K562 (cell line): ENCODE data around the gene GRIA3. TPM values are rescaled to one million over a fixed set of nuclear protein-coding genes. Genes with fewer than 3 reads are reported as not detected.
A peak's percentile ranks its signal among the peaks of the same experiment; 100 is the strongest.

Experiments used
- CLOCK ChIP-seq: fragments of 250-450 bp; sonication (Bioruptor Pico); IDR thresholded peaks from 2 replicates; pipeline ENCODE4 v1.4.0; 2020; ENCODE audit warnings: mild to moderate bottlenecking, moderate library complexity, borderline replicate concordance
- FOXP1 ChIP-seq: sonication (generic); formaldehyde crosslinking; IDR thresholded peaks from 2 replicates; pipeline ENCODE4 v1.8.0; 2022; ENCODE audit warnings: mild to moderate bottlenecking, missing genetic modification reagents
- ZMIZ1 ChIP-seq, 2 experiments: fragments of 150-350 bp in 1 of 2; IDR thresholded peaks; 2 replicates each; pipeline ENCODE4 v1.6.1; 2012 to 2016; ENCODE audit warnings: low read depth in 2 of 2, low read length in 2 of 2, mild to moderate bottlenecking in 1 of 2, moderate library complexity in 1 of 2
- polyA plus RNA-seq, 8 experiments: library from polyadenylated mRNA; depleted of rRNA in 4 of 8; stranded (reverse) in 5 of 8; unstranded in 3 of 8; fragments of >200 nt; fragmentation: Nextera tagmentation in 2 of 8; fragmentation: Illumina TruSeq in 1 of 8; extraction: Ambion mirVana in 2 of 8; extraction: Trizol in 1 of 8; gene quantifications; 2 replicates each; pipeline versions ENCODE4 v1.2.1 to v1.2.3, GENCODE V29; 2011 to 2014; ENCODE audit warnings: inconsistent platforms in 1 of 8, missing spikeins in 1 of 8
- total RNA-seq, 7 experiments: library from RNA; depleted of rRNA in 6 of 7; stranded (reverse); fragments of >200 nt in 6 of 7; fragmentation: Illumina TruSeq in 2 of 7; extraction: Trizol in 2 of 7; gene quantifications; 2 replicates each; pipeline versions ENCODE4 v1.2.1 to v1.2.3, GENCODE V29; 2011 to 2021; ENCODE audit warnings: low replicate concordance in 1 of 7
- TF ChIP-seq, protein P1 (sequence below), 2 experiments: fragments of 450-650 bp; formaldehyde crosslinking in 1 of 2; IDR thresholded peaks; 2 replicates each; pipeline versions ENCODE4 v1.4.0 to v1.6.1; 2014 to 2020; ENCODE audit warnings: mild to moderate bottlenecking in 2 of 2, borderline replicate concordance in 1 of 2, low read depth in 1 of 2
- TF ChIP-seq, protein P2 (sequence below), 2 experiments: fragments of 450-650 bp; IDR thresholded peaks; 2 replicates each; pipeline ENCODE4 v1.6.1; 2016
- TF ChIP-seq, protein P3 (sequence below): fragments of 200-400 bp; formaldehyde crosslinking; IDR thresholded peaks from 2 replicates; pipeline ENCODE4 v1.6.1; 2017; ENCODE audit warnings: mild to moderate bottlenecking, low read depth, low read length, moderate library complexity

The GRIA3 gene
- total and polyA plus RNA-seq, 9 of the 15 experiments (the other 6 are each of a cell fraction or from before 2014, with no cell fraction given) = 0.10 TPM; not detected in 8

- TF ChIP-seq, protein P1, sequence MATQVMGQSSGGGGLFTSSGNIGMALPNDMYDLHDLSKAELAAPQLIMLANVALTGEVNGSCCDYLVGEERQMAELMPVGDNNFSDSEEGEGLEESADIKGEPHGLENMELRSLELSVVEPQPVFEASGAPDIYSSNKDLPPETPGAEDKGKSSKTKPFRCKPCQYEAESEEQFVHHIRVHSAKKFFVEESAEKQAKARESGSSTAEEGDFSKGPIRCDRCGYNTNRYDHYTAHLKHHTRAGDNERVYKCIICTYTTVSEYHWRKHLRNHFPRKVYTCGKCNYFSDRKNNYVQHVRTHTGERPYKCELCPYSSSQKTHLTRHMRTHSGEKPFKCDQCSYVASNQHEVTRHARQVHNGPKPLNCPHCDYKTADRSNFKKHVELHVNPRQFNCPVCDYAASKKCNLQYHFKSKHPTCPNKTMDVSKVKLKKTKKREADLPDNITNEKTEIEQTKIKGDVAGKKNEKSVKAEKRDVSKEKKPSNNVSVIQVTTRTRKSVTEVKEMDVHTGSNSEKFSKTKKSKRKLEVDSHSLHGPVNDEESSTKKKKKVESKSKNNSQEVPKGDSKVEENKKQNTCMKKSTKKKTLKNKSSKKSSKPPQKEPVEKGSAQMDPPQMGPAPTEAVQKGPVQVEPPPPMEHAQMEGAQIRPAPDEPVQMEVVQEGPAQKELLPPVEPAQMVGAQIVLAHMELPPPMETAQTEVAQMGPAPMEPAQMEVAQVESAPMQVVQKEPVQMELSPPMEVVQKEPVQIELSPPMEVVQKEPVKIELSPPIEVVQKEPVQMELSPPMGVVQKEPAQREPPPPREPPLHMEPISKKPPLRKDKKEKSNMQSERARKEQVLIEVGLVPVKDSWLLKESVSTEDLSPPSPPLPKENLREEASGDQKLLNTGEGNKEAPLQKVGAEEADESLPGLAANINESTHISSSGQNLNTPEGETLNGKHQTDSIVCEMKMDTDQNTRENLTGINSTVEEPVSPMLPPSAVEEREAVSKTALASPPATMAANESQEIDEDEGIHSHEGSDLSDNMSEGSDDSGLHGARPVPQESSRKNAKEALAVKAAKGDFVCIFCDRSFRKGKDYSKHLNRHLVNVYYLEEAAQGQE (IDR thresholded peaks at IDR 0.05; ENCODE audit: borderline replicate concordance) = peak; percentile 38; the same call in 1 of the 2 replicates
- TF ChIP-seq, protein P1 (CRISPR knock-in tag; IDR thresholded peaks at IDR 0.05; ENCODE audit: low read depth) = no peak
- TF ChIP-seq, protein P2, sequence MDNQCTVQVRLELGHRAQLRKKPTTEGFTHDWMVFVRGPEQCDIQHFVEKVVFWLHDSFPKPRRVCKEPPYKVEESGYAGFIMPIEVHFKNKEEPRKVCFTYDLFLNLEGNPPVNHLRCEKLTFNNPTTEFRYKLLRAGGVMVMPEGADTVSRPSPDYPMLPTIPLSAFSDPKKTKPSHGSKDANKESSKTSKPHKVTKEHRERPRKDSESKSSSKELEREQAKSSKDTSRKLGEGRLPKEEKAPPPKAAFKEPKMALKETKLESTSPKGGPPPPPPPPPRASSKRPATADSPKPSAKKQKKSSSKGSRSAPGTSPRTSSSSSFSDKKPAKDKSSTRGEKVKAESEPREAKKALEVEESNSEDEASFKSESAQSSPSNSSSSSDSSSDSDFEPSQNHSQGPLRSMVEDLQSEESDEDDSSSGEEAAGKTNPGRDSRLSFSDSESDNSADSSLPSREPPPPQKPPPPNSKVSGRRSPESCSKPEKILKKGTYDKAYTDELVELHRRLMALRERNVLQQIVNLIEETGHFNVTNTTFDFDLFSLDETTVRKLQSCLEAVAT (IDR thresholded peaks at IDR 0.05) = peak in 1 of 2 experiments; percentile 98; a peak in 2 of 4 replicates
- peak in 1 of 2 experiments; percentile 77; a peak in 1 of 4 replicates for TF ChIP-seq ZMIZ1 (IDR thresholded peaks at IDR 0.05; ENCODE audit: low read depth in 2 of 2, low read length in 2 of 2)
- TF ChIP-seq, protein P3, sequence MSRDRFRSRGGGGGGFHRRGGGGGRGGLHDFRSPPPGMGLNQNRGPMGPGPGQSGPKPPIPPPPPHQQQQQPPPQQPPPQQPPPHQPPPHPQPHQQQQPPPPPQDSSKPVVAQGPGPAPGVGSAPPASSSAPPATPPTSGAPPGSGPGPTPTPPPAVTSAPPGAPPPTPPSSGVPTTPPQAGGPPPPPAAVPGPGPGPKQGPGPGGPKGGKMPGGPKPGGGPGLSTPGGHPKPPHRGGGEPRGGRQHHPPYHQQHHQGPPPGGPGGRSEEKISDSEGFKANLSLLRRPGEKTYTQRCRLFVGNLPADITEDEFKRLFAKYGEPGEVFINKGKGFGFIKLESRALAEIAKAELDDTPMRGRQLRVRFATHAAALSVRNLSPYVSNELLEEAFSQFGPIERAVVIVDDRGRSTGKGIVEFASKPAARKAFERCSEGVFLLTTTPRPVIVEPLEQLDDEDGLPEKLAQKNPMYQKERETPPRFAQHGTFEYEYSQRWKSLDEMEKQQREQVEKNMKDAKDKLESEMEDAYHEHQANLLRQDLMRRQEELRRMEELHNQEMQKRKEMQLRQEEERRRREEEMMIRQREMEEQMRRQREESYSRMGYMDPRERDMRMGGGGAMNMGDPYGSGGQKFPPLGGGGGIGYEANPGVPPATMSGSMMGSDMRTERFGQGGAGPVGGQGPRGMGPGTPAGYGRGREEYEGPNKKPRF = no peak
- no peak for TF ChIP-seq FOXP1
- no peak for TF ChIP-seq CLOCK (CRISPR knock-in tag)
- TF ChIP-seq, all 486 proteins: peak for 4
Observed at GRCh38 chrX:123159403-123159802, 24.7 kb upstream of the GRIA3 start (continued).
